HG03066 (cell line): ENCODE data around the gene ECI2.
"Not testable (repeated sequence)": the region's sequence is repeated elsewhere in the genome, so short reads cannot be mapped to it uniquely, and the experiment has no call there.

Source experiments
- ATAC-seq: cut with Tn5 transposase; IDR thresholded peaks from one replicate; pipeline ENCODE4 v1.9.1; 2021; ENCODE audit warnings: low read depth; ENCODE audit not compliant: unreplicated experiment

ECI2 gene

DNA sequence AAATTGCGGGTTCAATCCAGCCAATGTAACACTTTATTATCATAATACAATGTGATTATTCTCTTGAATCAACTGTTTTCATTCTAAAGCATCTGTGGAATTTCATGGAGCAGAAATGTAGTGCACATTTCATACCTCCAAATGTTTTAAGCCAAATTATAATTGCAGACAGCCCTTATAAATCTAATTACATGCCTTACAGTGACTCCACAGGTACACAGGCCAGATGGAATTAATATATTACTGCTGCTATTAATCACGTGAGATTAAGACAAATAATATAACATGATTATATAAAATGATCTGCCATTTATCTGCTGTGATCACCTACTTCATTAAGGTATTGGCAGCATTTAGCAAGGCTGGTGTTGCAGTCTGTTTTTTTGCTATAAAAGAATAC is 9.7 kb upstream of the ECI2 start:
- no peak for ATAC-seq

DNA sequence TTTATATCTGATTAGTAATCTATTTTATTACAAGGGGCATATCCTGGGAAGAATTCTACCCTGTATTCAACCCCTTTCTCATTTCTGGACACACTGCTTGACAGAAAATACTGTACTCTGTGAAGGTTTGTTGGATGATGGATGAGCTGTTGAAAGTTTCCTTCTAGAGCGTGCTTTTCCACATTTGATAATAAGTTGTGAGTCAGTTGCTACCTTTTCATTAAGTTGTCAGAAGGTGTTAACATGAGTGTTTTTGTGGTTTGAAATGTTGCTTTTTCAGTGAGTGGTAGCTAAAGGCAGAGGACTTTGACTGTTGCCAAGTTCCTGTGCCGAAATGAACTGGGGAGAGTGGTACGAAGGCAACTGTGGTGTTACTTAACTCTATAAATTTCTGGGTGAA is 3.9 kb upstream of the ECI2 start:
- no peak for ATAC-seq

- ATAC-seq: no peak
Measured at GRCh38 chr6:4138186-4138585, 2.8 kb upstream of the ECI2 start.

DNA sequence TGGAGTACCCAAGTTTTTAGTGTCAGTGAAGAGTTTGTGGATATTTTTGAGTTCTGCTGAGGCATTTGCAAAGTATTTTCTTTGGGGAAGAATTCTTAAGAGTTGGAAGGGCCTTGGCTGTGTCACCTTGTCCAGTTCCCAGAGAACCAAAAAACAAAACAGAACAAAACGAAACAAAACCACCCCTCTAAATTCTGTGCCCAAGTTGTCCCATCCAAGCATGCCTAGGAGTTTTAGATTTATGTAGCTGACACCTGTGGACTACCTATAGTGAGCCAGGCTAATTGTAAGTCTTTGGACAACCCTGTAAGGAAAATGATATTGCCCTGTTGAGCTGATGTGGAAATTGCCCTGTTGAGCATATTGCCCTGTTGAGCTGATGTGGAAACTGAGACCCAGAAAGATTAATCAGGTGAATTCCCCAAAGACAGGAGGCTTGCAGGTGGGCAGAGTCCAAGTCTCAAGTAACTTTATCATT is 1.0 kb upstream of the ECI2 start:
- ATAC-seq: no peak

- ATAC-seq: peak; percentile 55
Measured at GRCh38 chr6:4135665-4136353, 434 bp upstream of the ECI2 start.

GRCh38 chr6:4133941-4134838 is 1.2 kb downstream of the ECI2 start:
- ATAC-seq: no peak

DNA sequence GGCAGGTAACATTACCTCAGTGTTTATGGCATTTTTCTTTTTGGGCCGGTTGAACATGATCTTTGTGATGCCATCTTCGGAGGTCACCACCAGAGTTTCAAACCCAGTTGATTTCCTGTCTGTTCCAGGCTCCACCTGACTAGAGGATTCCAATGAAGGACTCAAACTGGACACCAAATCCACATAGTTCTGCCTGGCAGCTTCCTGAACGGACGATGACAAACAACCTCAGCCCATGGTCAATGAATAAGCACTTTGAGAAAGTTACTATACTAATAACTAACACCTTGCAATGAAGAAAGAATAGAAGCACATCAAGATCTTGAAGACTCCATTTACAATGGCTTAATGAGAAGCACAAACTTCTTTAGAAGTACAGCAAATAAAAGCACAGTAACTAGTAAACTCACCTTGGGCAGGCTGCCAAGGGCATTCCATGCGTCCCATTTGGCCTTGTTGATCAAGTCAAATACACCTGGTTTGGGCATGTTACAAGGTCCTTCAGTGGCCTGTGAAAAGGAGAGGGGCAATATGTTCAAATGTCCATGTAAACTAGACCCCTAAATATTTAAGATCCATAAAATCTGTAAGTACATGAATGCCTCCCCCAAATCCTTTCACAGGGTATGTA is 4.9 kb downstream of the ECI2 start:
- ATAC-seq: no peak

DNA sequence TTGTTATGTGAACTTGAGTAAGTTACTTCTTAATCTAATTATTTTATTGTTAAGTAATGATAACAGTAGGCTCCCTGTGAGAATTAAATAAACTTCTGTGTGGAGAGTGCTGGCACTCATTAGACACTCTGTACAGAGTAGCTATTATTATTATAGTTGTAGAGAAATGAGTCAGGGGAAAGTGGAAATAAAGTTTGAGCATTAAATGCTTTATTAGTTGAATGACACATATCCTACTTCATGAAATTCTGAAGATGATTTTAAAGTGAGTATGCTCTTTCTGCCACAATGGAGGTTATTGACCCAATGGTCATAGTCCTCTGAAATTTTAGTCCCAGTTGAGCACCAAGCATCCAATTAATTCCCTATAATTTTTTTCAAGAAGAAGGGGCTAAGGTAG is 5.9 kb downstream of the ECI2 start:
- ATAC-seq: no peak

DNA sequence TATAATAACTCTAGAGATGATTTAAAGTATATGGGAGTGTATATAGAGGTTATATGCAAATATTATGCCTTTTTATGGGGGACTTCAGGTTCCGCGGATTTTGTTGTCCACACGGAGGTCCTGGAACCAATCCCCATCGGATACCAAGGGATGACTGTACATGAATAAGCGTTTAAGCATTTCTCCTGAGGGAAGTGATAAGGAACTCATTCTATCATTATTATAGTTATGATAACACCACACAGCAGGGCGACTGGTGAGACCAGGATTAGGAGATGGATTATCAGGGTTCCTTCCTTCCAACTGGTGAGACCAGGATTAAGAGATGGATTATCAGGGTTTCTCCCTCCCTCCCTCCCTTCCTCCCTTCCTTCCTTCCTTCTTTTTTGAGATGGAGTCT is 6.6 kb downstream of the ECI2 start:
- ATAC-seq: no peak

- ATAC-seq: no peak
Measured at GRCh38 chr6:4128072-4128471, 7.3 kb downstream of the ECI2 start.

DNA sequence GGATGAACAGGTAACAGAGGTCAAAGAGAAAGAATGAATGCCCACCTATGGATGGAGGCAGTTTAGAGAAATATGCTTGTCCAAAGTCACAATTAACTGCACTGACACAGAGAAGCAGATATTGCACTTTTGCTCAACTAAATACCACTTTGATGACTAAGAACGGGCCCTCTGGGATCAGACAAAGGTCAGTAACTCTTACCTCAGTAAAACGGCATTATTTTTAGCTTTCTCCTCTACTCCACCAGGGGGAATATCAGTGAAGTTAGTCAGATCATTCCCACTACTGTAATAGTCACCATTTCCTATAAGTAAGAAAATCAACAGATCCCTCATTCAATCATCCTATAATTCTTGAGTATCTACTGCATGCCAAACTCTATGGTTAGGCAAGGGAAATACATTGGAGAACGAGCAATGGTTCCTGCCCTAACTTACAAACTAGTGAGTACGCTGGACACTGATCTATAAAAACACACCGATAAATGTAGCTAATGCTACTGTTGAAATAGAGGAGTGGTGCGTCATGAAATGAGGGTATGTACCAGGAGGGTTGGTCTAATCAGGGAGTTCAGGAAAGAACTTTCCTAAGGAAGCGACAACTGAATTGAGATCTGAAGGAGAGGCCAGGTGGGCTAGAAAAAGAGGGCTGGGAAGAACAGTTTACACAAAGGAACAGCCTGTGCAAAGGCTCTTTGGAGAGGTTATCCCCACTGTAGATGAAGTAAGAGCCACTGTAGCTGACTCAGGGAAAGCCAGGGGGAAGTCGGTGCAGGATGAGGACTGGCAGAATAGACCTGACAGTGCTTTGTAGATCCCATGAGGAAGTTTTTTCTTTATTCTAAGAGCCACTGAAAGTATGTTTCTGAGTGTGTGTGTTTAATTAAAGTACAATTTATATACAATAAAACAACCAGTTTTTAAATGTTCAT is 9.2 kb downstream of the ECI2 start:
- ATAC-seq: no peak

DNA sequence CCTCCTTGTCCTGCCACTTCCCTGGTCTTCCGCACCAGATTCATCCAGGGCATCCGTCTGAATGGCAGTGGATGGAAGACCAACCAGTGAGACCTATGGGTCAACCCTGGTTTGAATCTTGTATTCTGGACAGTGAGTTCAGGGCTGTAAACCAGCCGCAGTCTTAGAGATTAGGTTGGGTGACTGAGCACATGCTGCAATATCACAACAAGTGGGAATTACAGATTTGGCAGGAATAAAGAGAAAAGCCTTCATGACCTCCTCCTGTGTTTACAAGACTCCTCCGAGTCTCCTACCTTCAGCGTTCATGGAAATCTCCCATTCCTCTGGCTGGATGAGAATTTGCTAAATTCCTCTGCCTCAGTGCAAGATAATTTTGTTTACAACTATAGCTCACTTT is 9.9 kb downstream of the ECI2 start:
- ATAC-seq: no peak

DNA sequence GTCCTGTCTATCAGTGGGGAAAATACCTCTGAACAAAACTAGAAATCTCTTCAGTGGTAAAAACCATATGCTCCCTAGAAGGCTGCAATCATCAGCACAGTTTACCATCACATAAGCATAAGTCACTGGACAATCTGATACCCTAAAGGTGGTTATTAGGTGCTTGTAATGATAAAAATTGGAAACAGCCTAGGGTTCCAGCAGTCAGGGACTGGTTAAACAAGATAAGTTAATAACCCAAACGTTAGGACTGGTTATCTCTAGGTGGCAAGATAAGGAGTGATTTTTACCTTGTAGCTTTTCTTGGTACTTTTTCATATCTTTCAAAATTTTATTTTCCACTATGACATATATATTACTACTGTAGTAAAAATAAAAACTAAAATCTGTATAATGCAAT is 11.0 kb downstream of the ECI2 start:
- no peak for ATAC-seq

- no peak for ATAC-seq
Measured at GRCh38 chr6:4115741-4116140, 19.6 kb downstream of the ECI2 start.

DNA sequence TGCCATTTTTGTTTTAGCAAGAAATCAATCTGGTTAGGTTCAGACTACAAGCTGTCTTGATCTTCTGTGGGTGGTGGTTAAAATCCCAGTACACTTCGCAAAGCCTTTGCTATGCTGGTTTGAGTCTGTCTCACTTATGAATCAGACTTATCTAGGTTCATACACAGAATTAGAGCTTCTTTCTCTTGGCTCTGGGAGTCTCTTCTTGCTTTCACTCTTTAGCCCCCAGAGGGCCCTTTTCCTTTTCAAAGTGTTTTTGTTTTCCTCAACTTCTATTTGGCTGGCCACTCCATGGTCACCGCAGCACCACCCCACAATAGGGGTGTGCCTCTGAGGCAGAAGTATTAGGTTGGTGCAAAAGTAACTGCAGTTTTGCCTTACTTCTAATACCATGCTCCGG is 21.3 kb downstream of the ECI2 start:
- ATAC-seq: no peak

DNA sequence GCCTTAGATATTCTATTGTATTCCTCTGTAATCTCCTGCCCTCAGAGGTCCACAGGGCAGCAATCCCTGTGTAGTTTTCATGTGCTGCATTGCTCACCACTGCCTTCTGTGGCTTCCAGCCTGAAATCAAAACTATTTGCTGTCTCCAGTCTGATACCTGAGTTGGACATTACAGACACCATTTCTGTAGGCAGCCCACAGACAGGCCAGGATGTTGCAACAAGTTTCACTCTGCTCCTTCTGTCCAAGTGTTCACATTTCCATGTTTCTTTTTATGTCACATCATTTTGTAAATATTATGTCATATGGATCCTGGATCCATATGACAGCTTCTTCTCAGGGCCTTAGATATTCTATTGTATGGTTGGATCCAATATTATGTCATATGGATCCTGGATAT is 21.7 kb downstream of the ECI2 start:
- no peak for ATAC-seq

DNA sequence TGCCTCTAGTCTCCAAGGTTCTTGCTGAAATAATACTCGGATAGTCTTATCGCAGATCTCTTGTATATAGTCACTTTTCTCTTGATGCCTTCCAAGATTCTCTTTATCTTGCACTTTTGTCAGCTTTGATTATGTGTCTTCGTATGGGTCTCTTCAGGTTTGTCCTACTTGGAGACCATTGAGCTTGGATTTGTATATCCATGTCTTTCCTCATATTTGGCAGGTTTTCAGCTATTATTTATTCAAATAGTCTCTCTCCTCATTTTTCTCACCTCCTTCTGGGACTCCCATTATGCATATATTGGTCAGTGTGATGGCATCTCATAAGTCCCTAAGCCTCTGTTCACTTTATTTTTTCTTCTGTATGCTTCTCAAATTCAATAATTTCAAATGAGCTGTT is 23.0 kb downstream of the ECI2 start:
- no peak for ATAC-seq

- not testable (repeated sequence) for ATAC-seq
Measured at GRCh38 chr6:4109363-4109815, 26.0 kb downstream of the ECI2 start.

DNA sequence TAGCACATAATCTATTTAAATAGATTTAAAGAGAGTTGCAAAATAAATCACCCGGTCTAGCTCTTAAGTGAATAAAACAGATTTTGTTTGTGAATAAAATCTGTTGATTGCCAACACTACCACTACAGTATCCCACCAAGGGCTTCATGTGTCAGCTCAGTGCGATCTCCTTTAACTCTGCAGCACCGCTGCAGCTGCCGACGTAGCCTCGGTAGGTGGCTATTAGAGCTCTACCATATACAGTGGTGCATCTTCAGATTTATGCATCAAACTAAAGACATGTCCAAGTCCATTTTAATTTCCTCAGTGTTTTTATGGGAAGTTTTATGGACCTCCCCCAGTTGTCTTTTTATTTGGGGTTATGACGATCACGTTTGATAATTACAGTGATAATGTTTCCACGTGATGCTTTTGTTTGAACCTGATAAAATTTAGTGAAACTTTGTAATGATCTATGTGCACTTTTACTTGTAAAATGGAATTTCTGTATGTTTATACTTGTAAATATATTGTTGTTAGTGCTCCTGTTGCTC is 26.7 kb downstream of the ECI2 start:
- no peak for ATAC-seq

- no peak for ATAC-seq
Measured at GRCh38 chr6:4107873-4108272, 27.5 kb downstream of the ECI2 start.
